Cardiac muscle cell (in vitro differentiated cells and primary cell): ENCODE measurements around the gene MT1E. TPM values are rescaled to one million over a fixed set of nuclear protein-coding genes. Genes with fewer than 3 reads are reported as not detected.
A peak's percentile ranks its signal among the peaks of the same experiment; 100 is the strongest.

ENCODE experiments used
- DNase-seq, 2 donors: peaks; one replicate each; pipeline versions ENCODE4 v3.0.0 to v3.0.0-alpha.2; 2010 to 2017; ENCODE audit warnings: low read depth in 1 of 2, low spot score in 1 of 2
- H3K27ac ChIP-seq: fragments of 200-600 bp; sonication (generic); 2 replicates; pipeline ENCODE4 v1.5.1; 2016
- H3K27me3 ChIP-seq: fragments of 200-600 bp; sonication (generic); 2 replicates; pipeline ENCODE4 v1.6.0; 2016; ENCODE audit warnings: control low read depth
- H3K36me3 ChIP-seq: fragments of 200-600 bp; sonication (generic); 2 replicates; pipeline ENCODE4 v1.5.1; 2016; ENCODE audit warnings: control low read depth
- H3K4me1 ChIP-seq: fragments of 200-600 bp; sonication (generic); 2 replicates; pipeline ENCODE4 v1.8.1; 2017; ENCODE audit warnings: low read depth, mild to moderate bottlenecking, mixed run types
- H3K4me3 ChIP-seq: fragments of 200-600 bp; sonication (generic); 2 replicates; pipeline ENCODE4 v1.5.1; 2016; ENCODE audit warnings: mild to moderate bottlenecking
- H3K9me3 ChIP-seq: fragments of 200-600 bp; sonication (generic); 2 replicates; pipeline ENCODE4 v1.5.1; 2017; ENCODE audit warnings: low read depth, mild to moderate bottlenecking, control low read depth
- polyA plus RNA-seq: library from polyadenylated mRNA; unstranded; fragments of >200 nt; fragmentation: Nextera tagmentation; extraction: Ambion mirVana; gene quantifications from 2 replicates; pipeline ENCODE4 v1.2.1, GENCODE V29; 2016
- total RNA-seq: library from RNA; depleted of rRNA; stranded (reverse); fragments of >200 nt; gene quantifications from 2 replicates; pipeline ENCODE4 v1.2.3, GENCODE V29; 2016
- TF ChIP-seq, protein P1 (sequence below): IDR thresholded peaks from 2 replicates; pipeline ENCODE4 v1.5.1; 2012; ENCODE audit warnings: low read depth, mild to moderate bottlenecking, low read length

The MT1E gene
- total and polyA plus RNA-seq, 2 experiments from 2014 or later = 3.6 to 4.7 TPM

DNA sequence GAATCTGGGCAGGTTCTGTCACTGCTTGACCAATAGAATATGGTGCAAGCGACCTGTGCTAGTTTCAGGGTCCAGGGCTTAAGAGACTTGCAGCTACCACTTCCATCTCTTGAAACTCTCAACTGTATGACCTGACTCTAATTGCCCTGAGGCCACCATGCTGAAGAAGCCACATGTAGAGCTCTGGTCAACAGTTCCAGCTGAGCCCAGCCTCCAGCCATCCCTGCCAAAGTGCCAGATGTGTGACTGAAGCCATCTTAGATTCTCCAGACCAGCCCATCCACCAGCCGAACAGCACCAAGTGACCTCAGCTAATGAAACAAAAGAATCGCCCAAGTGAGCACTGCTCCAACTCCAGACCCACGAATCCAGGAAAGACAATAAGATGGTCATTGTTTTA lies 20.6 kb upstream of the MT1E start:
- Histone ChIP-seq H3K9me3 (no peaks in the 10 kb centered on the region), H3K36me3 (no peaks in the 10 kb centered on the region), H3K4me1 (peaks cover 8% of the 10 kb centered on the region), H3K27me3 (peaks cover 51% of the 10 kb centered on the region), H3K4me3 (no peak overlapping the region), H3K27ac (no peak overlapping the region)
- TF ChIP-seq, protein P1, sequence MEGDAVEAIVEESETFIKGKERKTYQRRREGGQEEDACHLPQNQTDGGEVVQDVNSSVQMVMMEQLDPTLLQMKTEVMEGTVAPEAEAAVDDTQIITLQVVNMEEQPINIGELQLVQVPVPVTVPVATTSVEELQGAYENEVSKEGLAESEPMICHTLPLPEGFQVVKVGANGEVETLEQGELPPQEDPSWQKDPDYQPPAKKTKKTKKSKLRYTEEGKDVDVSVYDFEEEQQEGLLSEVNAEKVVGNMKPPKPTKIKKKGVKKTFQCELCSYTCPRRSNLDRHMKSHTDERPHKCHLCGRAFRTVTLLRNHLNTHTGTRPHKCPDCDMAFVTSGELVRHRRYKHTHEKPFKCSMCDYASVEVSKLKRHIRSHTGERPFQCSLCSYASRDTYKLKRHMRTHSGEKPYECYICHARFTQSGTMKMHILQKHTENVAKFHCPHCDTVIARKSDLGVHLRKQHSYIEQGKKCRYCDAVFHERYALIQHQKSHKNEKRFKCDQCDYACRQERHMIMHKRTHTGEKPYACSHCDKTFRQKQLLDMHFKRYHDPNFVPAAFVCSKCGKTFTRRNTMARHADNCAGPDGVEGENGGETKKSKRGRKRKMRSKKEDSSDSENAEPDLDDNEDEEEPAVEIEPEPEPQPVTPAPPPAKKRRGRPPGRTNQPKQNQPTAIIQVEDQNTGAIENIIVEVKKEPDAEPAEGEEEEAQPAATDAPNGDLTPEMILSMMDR = no peak
- no peak for DNase-seq

DNA sequence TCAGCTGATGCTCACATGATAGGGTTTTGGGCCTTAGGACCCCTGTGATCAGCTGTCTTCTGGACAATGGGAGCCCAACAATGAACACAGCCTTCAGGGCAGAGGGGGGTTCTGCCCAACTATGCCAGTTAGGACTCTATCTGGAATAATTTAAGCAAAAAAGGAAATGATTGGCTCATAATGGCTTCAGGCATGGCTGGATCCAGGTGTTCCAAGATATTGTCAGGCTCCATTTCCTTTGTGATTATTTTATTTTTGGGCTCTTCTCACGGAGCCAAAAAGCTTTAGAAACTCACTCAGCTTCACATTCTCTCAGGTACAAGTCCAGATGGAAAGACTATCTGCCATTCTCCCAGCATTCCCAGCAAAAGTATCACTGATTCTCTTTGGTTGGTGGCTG lies 20.1 kb upstream of the MT1E start:
- no peak overlapping the region for H3K4me3 ChIP-seq
- TF ChIP-seq, protein P1 = no peak
- no peak overlapping the region for H3K27ac ChIP-seq
- no peaks in the 10 kb centered on the region for H3K36me3 ChIP-seq
- H3K9me3 ChIP-seq = no peaks in the 10 kb centered on the region
- no peak for DNase-seq
- peaks cover 11% of the 10 kb centered on the region for H3K4me1 ChIP-seq
- peaks cover 55% of the 10 kb centered on the region for H3K27me3 ChIP-seq

DNA sequence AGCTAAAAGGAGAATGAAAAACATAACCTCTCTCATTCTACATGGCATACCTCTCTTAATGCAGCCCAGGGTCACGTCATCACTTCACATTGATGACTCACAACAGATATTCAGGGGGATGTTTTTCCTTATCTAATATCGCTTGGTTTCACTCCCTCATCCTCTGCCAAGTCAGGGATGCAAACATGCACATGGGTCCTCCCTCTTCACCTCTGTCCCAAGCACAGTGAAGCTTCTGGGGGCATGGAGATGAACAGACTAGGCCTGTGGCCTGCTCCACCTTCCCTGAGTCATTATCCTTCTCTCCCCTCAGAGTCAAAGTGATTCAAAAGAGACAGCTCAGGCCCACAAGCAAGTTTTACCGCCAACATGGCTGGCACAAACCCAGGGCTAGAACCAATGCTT lies 19.5 kb upstream of the MT1E start:
- peaks cover 11% of the 10 kb centered on the region for H3K4me1 ChIP-seq
- DNase-seq = no peak
- no peaks in the 10 kb centered on the region for H3K9me3 ChIP-seq
- TF ChIP-seq, protein P1 = no peak
- H3K36me3 ChIP-seq = no peaks in the 10 kb centered on the region
- H3K27me3 ChIP-seq = peaks cover 57% of the 10 kb centered on the region
- H3K4me3 ChIP-seq = no peak overlapping the region
- H3K27ac ChIP-seq = no peak overlapping the region

DNA sequence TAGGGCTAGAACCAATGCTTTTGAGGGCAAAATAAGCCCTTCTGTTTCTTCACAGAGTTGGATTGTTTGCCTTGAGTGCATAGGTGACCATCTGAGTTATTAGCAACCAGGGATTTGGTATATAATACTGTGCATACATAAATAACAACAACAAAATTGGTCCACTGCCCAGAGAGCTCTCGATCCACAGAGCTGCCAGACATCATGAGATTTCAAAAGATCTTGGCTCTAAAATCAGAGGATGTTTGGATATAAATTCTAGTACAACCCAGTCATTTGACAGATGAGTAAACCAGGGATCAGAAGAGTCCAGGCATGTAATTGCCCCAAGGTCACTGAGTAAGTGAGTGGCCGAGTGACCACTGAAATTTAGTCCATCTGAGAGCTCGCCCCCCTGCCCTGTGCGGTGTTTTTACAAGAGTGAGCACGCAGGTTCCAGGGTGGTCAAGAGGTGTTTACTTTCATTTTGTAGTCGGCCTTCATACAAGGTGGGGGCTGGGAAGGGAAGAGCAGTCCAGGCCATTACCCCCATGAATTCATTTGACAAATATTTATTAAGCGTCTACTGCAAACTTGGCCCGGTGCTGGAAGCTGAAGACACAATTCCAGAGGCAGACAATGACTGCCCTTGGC lies 19.0 kb upstream of the MT1E start:
- Histone ChIP-seq H3K27ac (no peak overlapping the region), H3K4me1 (peaks cover 11% of the 10 kb centered on the region), H3K27me3 (peaks cover 57% of the 10 kb centered on the region)

DNA sequence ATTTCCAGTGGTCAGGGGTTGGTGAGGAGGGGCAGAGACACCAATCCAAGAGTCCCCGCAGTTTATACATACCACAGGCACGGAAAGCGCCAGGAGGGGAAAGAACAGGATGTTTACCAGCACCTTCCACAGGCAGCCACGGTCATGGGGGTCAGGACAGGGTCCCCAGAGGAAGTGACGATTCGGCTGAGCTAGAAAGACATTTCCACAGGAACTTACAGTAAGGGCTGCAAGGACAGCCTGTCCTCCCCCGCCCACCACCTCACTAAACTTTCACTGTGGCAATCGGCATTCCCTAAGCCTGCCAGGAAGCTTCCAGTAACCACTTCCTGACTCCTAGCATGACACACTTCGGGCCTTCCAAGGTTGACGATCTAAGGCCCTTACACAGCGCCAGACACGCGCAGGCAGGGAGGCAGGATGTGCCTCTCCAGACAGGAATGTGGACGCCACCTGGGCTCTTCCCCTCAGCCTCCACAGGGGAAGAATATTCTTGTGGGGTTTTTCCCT lies 18.4 kb upstream of the MT1E start:
- H3K9me3 ChIP-seq = no peaks in the 10 kb centered on the region
- H3K4me1 ChIP-seq = peaks cover 11% of the 10 kb centered on the region
- no peaks in the 10 kb centered on the region for H3K36me3 ChIP-seq
- no peak overlapping the region for H3K4me3 ChIP-seq
- TF ChIP-seq, protein P1 = no peak
- DNase-seq = peak in 1 of 2 donors; percentile 99
- H3K27ac ChIP-seq = no peak overlapping the region
- peaks cover 57% of the 10 kb centered on the region for H3K27me3 ChIP-seq

More for the DNA sequence above, 19.0 kb upstream of the MT1E start:
- TF ChIP-seq, protein P1 = no peak
- no peaks in the 10 kb centered on the region for H3K9me3 ChIP-seq
- H3K4me3 ChIP-seq = no peak overlapping the region
- peak in 1 of 2 donors; percentile 87 for DNase-seq
- H3K36me3 ChIP-seq = no peaks in the 10 kb centered on the region
